Activated T-cell treated with anti-CD3 and anti-CD28 coated beads for 48 hours (primary cell): ENCODE results near the gene ANKRD18B.
"Not testable (repeated sequence)": the region's sequence is repeated elsewhere in the genome, so short reads cannot be mapped to it uniquely, and the experiment has no call there.

Source experiments
- DNase-seq: peaks from one replicate; pipeline ENCODE4 v3.0.0-alpha.2; 2020; ENCODE audit warnings: low read depth

Gene ANKRD18B

DNA sequence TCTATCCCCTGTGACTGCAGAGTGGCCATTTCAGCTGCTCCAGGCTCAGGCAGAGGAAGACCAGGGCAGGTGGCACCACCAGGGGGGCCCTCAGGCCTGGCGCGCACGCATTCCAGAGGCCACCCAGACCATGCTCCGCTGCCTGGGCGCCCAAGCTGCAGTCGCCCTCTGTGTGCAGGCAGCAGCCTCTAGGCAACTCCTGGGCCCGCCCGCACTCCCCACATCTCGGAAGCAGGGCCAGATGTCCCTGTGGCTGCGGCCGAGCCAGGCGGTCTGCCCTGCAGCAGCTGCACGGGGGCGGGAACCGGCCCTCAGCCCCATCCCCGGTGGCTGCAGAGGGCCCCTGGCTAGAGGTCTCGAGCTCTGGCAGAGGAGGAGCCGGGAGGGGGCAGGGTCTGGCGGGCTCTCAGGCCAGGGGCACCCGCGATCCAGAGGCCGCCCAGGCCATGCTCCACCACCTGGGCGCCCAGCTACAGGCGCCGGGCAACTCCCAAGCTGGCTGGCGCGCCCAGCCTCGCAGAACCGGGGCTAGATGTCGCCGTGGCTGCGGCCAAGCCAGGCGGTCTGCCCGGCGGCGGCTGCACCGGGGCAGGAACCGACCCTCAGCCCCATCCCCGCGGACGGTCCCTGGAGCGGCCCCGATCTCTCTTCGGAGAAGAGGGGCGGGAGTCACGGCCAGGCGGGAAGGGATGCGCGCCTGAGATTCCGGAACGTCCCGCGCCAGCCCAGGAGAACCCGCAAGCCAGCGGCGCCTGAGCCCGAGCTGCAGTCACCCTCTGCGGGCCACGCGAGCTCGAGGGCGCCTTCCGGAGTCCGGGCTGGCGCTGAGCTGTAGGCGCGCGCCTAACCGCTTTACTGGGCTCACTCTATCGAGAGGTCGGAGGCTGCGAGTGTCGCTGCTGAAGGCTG lies at the start of gene ANKRD18B:
ANKRD18B (plus strand) TSS at position 855 of the 909 bp plus-strand sequence. CDS start 239 bp downstream, outside the sequence.
- peak; percentile 49 for DNase-seq

DNA sequence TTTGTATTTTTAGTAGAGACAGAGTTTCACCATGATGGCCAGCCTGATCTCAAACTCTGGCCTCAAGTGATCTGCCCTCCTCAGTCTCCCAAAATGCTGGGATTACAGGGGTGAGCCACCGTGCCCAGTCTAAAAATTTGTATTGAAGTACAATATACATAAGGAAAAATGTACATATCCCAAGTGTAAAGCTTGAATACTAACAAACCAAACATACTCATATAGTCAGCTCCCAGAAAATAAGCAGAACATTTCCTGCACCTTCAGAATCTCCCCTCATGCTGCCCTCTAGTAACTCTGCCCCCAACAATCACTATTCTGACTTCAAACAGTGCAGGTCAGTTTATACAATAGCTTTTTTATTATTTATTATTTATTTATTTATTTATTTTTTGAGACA lies 48.7 kb upstream of the ANKRD18B start:
- no peak for DNase-seq

DNA sequence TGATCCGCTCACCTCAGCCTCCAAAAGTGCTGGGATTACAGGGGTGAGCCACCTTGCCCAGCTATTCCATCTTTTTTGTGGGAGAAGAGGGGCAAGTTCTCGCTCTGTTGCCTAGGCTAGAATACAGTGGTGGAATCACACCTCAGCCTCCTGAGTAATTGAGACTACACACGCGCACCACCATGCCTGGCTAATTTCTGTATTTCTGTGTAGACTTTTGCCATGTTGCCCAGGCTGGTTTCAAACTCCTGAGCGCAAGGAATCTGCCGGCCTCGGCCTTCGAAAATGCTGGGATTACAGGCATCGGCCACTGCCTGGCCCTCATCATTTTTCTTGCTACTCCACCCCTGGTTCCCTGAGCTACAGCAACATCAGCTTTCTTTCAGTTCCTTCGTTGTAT lies 47.5 kb upstream of the ANKRD18B start:
- DNase-seq: no peak

DNA sequence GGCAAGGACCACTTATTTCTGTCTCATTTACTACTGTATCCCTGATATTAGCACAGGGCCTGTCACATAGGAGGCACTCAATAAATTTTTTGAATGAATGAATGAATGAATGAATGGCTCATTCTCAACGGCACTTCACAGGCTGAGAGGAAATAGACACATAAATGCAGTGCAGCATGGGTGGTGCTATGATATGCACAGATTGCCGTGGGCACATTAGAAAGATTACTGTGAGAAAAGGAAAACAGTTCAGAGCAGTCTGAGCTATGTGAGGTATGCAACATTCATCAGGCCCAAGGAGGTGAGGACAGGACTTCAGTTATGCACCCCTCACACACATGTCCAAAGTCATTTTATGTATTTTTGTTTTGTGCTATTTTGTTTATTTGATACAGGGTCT lies 43.9 kb upstream of the ANKRD18B start:
- DNase-seq: no peak

DNA sequence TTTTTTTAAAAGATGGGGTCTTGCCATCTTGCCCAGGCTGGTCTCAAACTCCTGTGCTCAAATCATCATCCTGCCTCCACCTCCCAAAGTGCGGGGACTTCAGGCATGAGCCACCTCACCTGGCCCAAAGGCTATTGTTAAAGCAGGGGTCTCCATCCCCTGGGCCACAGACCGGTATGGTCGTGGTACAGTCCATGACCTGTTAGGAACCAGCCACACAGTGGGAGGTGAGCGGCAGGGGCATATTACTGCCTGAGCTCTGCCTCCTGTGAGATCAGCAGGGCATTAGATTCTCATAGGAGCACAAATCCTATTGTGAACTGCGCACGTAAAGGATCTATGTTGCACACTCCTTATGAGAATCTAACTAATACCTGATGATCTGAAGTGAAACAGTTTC lies 43.1 kb upstream of the ANKRD18B start:
- DNase-seq: no peak

DNA sequence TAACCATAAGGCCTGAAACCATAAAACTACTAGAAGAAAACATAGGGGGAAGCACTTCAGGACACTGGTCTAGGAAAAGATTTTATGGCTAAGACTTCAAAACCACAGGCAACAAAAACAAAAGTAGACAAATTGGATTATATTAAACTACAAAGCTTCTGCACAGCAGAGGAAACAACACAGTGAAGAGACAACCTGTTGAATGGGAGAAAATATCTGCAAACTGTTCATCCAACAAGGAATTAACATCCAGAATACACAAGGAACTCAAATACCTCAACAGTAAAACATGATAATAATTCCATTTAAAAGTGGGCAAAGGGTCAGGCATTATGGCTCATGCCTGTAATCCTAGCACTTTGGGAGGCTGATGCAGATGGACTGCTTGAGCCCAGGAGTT lies 38.7 kb upstream of the ANKRD18B start:
- not testable (repeated sequence) for DNase-seq

DNA sequence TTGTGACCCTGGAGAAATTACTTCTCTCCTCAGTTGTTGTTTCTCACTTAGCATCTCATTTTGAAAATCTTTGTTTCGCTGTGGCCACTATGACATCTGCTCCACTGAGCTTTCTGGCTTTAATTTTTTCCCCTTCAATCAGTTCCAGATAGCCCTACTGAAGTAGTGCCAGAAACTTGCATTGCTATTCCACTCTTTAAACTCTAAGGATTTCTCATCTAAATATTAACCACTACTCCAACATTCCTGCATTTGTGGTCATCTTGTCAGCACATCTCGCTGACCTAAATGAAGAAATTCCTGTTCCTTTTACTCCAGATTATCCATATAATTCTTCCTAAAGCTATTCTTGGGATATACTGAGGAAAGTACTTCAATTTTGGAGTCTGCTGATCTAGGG lies 35.0 kb upstream of the ANKRD18B start:
- no peak for DNase-seq

DNA sequence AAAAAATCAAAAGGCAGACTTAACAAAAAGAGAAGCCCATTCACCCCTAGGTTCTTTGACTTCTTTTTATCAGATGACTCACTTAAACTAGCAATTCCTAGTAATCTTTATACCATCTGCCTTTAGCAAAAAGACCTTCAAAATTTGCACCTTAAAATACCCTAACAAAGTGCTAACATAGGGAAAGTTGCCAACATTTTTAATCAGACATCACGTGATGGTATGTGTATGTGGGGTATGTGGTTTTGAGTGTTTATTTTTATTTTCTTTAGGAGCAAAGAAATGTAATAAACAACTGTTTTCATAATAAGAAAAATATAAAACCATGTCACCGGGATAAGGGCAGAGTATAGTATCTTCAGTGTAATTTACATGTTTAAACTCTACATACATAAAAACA lies 30.2 kb upstream of the ANKRD18B start:
- DNase-seq: not testable (repeated sequence)

DNA sequence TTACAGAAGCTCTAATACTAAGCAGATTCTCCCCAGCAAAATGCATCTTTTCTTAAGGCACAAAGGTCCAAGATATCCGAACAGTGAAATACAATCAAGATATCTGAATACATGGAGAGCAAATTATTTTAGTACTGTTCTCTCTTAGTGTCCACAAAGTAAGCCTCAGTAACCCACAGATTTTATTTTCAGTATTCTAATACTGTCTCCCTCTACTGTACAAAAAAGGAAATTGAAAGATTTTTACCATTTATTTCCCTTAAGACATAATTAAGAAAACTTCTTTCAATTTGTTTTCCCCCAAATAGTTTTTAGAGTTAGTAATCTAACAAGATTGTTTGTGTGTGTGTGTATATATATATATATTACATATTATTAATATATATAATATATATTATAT lies 25.7 kb upstream of the ANKRD18B start:
- DNase-seq: no peak

DNA sequence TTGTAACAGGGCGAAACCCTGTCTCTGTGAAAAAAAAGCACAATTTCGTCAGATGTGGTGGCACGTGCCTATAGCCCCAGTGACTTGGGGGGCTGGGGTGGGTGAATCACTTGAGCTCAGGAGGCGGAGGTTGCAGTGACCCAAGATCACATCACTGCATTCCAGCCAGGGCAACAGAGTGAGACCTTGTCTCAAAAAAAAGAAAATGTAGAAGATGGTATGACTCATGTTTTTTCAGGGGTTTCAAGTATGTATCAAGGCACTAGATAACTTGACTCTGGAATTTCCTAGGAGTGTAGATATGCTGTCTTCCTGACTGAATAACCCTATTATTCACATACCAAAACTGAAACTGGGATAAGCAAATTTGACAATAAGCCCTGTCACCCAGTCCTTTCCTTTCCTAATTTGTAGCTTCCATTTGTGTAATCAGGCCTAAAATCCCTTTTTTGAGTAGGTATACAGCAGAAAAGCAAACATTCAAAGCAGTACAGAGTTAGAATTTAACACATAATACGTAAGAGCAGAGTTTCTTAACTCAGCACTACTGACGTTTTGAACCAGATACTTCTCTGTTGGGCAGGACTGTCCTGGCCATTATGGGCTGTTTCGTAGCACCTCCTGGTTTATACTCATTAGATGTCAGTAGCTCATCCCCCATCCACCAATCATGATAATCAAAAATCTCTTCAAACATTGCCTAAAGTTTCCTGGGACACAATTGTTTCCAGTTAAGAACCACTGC lies 17.3 kb upstream of the ANKRD18B start:
- peak; percentile 13 for DNase-seq

DNA sequence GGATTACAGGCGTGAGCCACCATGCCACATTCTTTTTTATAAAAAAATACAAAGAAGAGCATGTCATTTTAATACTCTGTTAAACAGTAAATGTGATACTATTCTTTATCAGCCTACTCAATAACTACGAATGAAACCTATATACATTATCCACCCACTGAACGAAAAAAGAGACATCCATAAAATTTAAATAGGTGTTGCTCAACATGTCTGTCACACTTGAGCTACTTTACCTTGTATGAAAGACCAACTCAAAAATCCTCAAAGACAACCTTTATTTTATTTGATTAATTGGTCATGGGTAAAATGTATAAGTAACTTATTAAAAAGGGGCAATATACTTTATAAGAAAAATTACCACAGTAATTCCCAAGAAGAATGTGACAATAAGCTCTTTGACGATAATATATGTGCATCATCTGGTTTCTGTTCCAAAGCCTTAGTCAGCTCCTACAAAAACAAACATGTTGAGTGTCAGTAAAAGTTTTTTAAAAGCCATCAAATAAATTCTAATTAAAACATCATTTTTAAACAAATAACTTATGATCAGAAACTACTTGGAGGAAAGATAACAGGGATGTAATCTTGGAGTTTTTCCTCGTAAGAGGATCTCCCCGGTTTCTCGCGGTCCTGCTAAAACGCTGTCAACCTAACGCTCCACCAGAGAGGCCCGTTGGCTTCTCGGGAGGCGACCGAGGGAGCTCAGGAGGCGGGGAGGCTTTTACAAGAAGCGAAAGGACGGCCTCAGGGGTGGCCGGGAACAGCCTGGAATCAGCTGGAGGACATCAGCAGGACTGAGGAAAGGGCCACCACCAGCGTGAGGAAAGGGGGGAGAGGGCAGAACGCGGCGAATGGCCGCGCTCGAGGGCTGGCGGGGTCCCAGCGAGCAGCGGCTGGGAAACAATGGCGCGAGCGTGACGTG lies 13.5 kb upstream of the ANKRD18B start:
- DNase-seq: peak; percentile 31

DNA sequence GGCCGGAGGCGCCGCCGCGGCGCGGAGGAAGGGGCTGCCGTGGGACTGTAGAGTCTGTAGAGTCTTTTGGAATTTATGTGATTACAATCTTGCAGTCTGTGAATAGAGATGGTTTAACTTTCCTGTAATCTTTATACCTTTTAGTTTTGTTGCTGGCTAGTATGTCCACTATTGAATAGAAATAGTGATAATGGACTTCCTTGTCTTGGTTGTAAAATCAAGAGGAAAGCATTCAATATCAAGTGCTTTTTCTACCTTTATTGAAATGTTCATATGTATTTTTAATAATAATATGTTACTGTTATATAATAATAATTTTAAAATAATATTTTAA lies 12.9 kb upstream of the ANKRD18B start:
- DNase-seq: not testable (repeated sequence)

DNA sequence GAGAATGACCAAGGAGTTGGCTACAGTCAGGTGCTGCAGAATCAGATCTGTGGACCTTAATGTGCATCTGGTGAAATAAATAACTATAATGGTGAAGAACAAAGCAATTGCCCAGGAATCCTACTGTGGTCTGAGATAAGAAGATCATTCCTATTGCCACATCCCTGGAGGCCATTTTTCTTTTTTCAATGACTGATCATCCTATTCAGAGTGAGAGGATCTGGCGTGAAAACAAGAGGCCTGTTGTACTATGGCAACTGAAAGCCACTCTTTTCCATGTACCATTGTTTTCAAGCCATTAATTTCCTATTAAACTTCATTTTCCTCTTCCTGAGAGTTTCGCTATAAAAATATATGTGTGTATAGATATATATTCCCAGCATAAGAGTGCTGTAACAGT lies 11.5 kb upstream of the ANKRD18B start:
- DNase-seq: not testable (repeated sequence)

DNA sequence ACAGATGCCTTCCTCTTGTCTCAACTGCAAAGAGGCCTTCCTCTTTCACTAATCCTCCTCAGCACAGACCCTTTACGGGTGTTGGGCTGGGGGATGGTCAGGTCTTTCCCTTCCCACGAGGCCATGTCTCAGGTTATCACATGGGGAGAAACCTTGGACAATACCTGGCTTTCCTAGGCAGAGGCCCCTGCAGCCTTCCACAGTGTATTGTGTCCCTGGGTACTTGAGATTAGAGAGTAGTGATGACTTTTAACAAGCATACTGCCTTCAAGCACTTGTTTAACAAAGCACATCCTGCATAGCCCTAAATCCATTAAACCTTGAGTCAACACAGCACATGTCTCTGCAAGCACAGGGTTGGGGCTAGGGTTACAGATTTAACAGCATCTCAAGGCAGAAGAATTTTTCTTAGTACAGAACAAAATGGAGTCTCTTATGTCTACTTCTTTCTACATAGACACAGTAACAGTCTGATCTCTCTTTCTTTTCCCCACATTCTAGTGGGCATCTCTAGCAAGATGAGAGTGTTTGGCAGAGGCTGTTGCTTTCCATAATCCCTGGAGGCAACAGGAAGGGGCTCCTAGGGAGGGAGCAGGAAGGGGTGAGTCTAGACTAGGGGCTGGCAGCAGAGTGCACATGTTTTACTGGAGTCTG lies 8.6 kb upstream of the ANKRD18B start:
- not testable (repeated sequence) for DNase-seq

DNA sequence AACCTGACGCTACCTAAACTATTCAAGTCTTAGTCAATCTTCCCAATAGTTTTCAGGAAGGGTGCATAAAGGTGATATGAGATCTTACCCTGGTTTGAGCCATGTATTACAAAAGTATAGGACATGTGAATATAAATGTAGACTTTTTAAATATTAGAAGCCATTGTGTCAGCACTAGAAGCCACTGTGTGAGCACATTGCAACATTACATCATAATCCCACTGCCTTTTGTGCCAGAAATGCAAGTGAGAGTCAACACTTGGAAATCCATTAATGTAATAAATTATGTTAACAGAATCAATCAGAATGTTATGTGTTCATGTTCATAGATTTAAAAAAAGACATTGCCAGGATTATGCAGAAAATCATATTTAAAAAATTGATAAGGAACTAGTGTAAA lies 7.7 kb upstream of the ANKRD18B start:
- not testable (repeated sequence) for DNase-seq

DNA sequence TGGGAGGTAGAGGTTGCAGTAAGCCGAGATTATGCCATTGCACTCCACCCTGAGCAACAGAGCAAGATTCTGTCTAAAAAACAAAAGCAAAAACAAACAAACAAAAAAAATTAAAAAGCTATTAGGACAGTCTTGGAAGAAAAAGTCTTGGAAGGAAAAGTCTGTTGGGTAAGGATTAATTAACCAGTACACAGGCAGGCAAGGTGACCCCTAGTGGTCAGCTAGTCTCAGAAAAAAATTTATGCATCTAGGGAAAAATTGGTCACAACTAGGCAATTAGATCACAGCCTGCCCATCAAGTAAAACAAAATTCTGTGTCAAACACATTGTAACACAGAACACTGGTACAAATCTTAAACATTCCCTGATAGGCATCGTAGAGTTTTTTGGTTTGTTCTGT lies 6.7 kb upstream of the ANKRD18B start:
- no peak for DNase-seq

DNA sequence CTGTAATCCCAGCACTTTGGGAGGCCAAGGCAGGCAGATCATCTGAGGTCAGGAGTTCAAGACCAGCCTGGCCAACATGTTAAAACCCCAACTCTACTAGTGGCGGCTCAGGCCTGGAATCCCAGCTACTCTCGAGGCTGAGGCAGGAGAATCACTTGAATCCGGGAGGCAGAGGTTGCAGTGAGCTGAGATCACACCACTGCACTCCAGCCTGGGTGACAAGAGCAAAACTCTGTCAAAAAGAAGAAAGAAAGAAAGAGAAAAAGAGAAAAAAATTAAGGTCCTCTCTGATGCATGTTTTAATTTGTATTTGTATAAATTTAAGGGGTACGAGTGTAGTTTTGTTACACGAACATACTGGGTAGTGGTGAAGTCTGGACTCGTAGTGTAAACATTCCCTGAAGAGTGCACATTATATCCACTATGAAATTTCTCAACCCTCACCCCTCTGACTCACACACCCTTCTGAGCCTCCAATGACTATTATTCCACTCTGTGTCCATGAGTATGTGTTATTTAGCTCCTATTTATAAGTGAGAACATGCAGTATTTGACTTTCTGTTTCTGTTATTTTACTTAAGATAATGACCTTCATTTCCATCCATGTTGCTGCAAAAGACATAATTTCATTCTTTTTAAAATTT lies 6.0 kb upstream of the ANKRD18B start:
- not testable (repeated sequence) for DNase-seq

DNA sequence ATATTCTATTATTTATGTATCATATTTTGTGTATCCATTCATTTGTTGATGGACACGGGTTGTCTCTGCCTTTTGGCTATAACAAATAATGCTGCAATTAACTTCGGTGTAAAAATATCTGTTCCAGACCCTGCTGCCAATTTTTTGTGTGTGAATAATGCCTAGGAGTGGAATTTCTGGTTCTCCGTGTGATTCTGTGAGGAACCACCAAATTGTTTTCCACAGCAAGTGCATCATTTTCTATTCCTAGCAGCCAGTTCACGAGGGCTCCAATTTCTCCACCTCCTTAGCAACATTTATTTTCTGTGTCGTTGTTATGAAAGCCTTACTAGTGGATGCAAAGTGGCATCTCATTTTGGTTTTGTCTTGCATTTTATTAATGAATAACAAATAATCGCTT lies 2.2 kb upstream of the ANKRD18B start:
- not testable (repeated sequence) for DNase-seq

DNA sequence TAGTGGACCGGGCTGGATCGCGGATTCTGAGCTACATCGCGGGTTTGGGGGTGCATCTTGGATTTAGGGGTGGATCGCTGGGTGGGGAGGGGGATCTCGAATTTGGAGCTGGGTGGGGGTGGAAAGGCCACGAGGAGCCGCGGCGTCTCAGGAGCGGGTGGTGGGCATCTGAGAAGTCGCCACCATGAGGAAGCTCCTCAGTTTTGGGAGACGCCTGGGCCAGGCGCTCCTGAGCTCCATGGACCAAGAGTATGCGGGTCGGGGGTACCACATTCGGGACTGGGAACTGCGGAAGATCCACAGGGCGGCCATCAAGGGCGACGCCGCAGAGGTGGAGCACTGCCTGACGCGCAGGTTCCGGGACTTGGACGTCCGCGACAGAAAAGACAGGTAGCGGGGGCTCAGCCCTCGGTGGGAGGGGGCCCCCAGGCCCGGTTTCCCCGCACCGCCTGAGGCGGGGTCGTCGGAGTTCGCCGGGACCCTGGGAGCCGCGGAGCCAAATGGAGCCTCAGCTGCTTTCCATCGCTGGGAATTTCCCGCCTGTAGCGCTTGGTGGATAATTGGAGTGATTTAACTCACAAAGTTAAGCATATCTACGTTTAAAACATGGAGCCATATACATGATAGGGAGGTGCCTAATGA lies 376 bp downstream of the ANKRD18B start:
- peak; percentile 2 for DNase-seq

DNA sequence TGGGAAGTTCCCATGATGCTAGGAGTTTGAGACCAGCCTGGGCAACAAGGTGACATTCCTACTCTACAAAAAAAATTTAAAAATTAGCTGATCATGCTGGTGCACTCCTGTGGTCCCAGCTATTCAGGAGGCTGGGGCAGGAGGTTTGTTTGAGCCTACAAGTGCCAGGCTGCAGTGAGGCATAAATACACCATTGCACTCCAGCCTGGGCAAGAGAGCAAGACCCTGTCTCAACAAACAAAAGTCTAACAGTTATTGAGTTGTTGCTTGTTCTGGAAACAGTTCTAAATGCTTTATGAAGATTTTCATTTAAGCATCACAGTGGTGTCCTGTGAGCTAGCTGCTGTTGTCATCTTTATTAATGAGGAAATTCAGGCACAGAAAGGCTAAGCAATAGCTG lies 4.0 kb downstream of the ANKRD18B start:
- not testable (repeated sequence) for DNase-seq

DNA sequence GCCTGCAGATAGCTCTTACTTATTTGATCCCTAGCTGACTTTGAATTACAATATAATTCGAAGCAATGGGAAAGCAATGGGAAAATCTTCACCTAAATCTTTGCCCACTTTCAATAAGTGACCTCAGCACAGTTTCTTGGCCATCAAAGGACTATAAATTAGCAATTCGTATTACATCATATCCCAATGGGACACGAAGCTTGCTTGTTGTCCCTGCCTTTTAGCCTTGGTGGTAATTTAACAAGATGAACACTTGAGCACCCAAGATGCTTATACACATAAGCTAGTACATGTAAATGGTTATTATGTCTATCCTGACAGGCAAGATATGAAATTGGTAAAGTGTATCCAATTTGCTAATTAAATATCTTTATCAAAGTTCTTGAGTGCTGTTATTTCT lies 9.9 kb downstream of the ANKRD18B start:
- not testable (repeated sequence) for DNase-seq
